Inferior parietal cortex (tissue), 1 donor: ENCODE measurements around the gene ADH1A.
A peak's percentile ranks its signal among the peaks of the same experiment; 100 is the strongest.
"Not testable (repeated sequence)": the region's sequence is repeated elsewhere in the genome, so short reads cannot be mapped to it uniquely, and the experiment has no call there.

Experiments
- DNase-seq: peaks from one replicate; pipeline ENCODE4 v3.0.0-alpha.2; 2016; ENCODE audit errors: extremely low spot score

The ADH1A gene

GRCh38 chr4:99290848-99291786 lies at the start of gene ADH1A:
Gene ADH1A (minus strand): TSS chr4:99290985. CDS start chr4:99290914, 71 bp downstream.
- no peak for DNase-seq

GRCh38 chr4:99339172-99339571 lies 48.4 kb upstream of the ADH1A start:
- DNase-seq, result no peak

- DNase-seq, result no peak
Observed at GRCh38 chr4:99336553-99336952, 45.8 kb upstream of the ADH1A start.

GRCh38 chr4:99334880-99335279 lies 44.1 kb upstream of the ADH1A start:
- DNase-seq, result no peak

- no peak for DNase-seq
Observed at GRCh38 chr4:99330648-99331047, 39.9 kb upstream of the ADH1A start.

GRCh38 chr4:99329876-99330275 lies 39.1 kb upstream of the ADH1A start:
- no peak for DNase-seq

GRCh38 chr4:99324979-99325378 lies 34.2 kb upstream of the ADH1A start:
- DNase-seq, result peak; percentile 44

- DNase-seq, result no peak
Observed at GRCh38 chr4:99324361-99324760, 33.6 kb upstream of the ADH1A start.

- DNase-seq, result no peak
Observed at GRCh38 chr4:99323756-99324155, 33.0 kb upstream of the ADH1A start.

- no peak for DNase-seq
Observed at GRCh38 chr4:99321241-99322191, 30.7 kb upstream of the ADH1A start, which contains the start of gene ADH1B. Gene ADH1B (minus strand): TSS chr4:99321401. CDS start chr4:99321331, 70 bp downstream.

- DNase-seq, result not testable (repeated sequence)
Observed at GRCh38 chr4:99317811-99318210, 27.0 kb upstream of the ADH1A start.

GRCh38 chr4:99317354-99317753 lies 26.6 kb upstream of the ADH1A start:
- no peak for DNase-seq

- DNase-seq, result no peak
Observed at GRCh38 chr4:99315839-99316238, 25.1 kb upstream of the ADH1A start.

GRCh38 chr4:99314211-99314610 lies 23.4 kb upstream of the ADH1A start:
- DNase-seq, result no peak

GRCh38 chr4:99310389-99310788 lies 19.6 kb upstream of the ADH1A start:
- no peak for DNase-seq

- DNase-seq, result no peak
Observed at GRCh38 chr4:99305638-99306400, 15.0 kb upstream of the ADH1A start.

GRCh38 chr4:99301376-99302164 lies 10.8 kb upstream of the ADH1A start:
- DNase-seq, result no peak

GRCh38 chr4:99300934-99301333 lies 10.1 kb upstream of the ADH1A start:
- peak; percentile 4 for DNase-seq

GRCh38 chr4:99293357-99293756 lies 2.6 kb upstream of the ADH1A start:
- DNase-seq, result no peak

GRCh38 chr4:99285387-99285786 lies 5.4 kb downstream of the ADH1A start:
- no peak for DNase-seq

- no peak for DNase-seq
Observed at GRCh38 chr4:99282731-99283130, 8.1 kb downstream of the ADH1A start.
